Fibroblast of villous mesenchyme (primary cell): ENCODE measurements around the gene BCAR1. TPM values are rescaled to one million over a fixed set of nuclear protein-coding genes. Genes with fewer than 3 reads are reported as not detected.

ENCODE experiments used
- DNase-seq: peaks from one replicate; pipeline ENCODE4 v3.0.0-alpha.2; 2010; ENCODE audit warnings: low read depth
- H3K4me3 ChIP-seq: 2 replicates; pipeline ENCODE4 v1.5.1; 2011; ENCODE audit warnings: low read depth, mild to moderate bottlenecking, low read length
- small RNA-seq: library from RNA; depleted of rRNA; stranded (forward); fragments of <200 nt; gene quantifications from one replicate; pipeline ENCODE3, GENCODE V24; 2012
- total RNA-seq: library from RNA; depleted of rRNA; stranded (reverse); fragments of >200 nt; gene quantifications from 2 replicates; pipeline ENCODE4 v1.2.3, GENCODE V29; 2012
- TF ChIP-seq, protein P1 (sequence below): IDR thresholded peaks from 2 replicates; pipeline ENCODE4 v1.5.1; 2012; ENCODE audit warnings: low read depth, mild to moderate bottlenecking, low read length; ENCODE audit not compliant: insufficient read depth

BCAR1 gene
- total RNA-seq, 1 donor: 87.2 TPM

- TF ChIP-seq, protein P1, sequence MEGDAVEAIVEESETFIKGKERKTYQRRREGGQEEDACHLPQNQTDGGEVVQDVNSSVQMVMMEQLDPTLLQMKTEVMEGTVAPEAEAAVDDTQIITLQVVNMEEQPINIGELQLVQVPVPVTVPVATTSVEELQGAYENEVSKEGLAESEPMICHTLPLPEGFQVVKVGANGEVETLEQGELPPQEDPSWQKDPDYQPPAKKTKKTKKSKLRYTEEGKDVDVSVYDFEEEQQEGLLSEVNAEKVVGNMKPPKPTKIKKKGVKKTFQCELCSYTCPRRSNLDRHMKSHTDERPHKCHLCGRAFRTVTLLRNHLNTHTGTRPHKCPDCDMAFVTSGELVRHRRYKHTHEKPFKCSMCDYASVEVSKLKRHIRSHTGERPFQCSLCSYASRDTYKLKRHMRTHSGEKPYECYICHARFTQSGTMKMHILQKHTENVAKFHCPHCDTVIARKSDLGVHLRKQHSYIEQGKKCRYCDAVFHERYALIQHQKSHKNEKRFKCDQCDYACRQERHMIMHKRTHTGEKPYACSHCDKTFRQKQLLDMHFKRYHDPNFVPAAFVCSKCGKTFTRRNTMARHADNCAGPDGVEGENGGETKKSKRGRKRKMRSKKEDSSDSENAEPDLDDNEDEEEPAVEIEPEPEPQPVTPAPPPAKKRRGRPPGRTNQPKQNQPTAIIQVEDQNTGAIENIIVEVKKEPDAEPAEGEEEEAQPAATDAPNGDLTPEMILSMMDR: no peak
- no peak for DNase-seq
Measured at GRCh38 chr16:75181630-75182029, 69.8 kb downstream of the BCAR1 start.

GRCh38 chr16:75179208-75179607 is 72.2 kb downstream of the BCAR1 start:
- TF ChIP-seq, protein P1: no peak
- no peak for DNase-seq
- H3K4me3 ChIP-seq: no peak overlapping the region

More at GRCh38 chr16:75181630-75182029, 69.8 kb downstream of the BCAR1 start:
- H3K4me3 ChIP-seq: no peak overlapping the region

Small RNA genes lying within 50 kb of the gene (small RNA-seq; reads per million reads assigned to genes)
- not detected for gene RNU6-758P

Other genes starting within 250 kb of the BCAR1 start
- 0.64 and 0.86 TPM in 2 replicates for gene LDHD, start 134.8 kb downstream of the BCAR1 start, total RNA-seq
- gene ZFP1, start 103.1 kb downstream of the BCAR1 start, total RNA-seq: 9.0 and 24.2 TPM in 2 replicates
- not detected in 2 replicates for gene CTRB2, start 44.5 kb downstream of the BCAR1 start, total RNA-seq
- not detected in 2 replicates for gene CTRB1, start 32.6 kb downstream of the BCAR1 start, total RNA-seq
- 38.0 and 39.7 TPM in 2 replicates for gene CFDP1, start 181.9 kb upstream of the BCAR1 start, total RNA-seq
- 10.6 and 19.0 TPM in 2 replicates for gene TMEM170A, start 213.1 kb upstream of the BCAR1 start, total RNA-seq
- gene CHST6, start 243.8 kb upstream of the BCAR1 start, total RNA-seq: under 0.01 TPM in 2 replicates